Duodenal mucosa (tissue), 2 donors: Measurements from ENCODE around the gene SH3RF3.

Experiments
- H3K27ac ChIP-seq: one replicate; pipeline ENCODE4 v1.7.0; 2013; ENCODE audit warnings: low read depth, low read length
- H3K27me3 ChIP-seq, 2 donors: one replicate each; pipeline ENCODE4 v1.7.0; 2013; ENCODE audit warnings: low read length in 2 of 2, control low read depth in 1 of 2; ENCODE audit not compliant: insufficient read depth in 2 of 2, control insufficient read depth in 1 of 2
- H3K36me3 ChIP-seq, 2 donors: one replicate each; pipeline ENCODE4 v1.7.0; 2013; ENCODE audit warnings: low read length in 2 of 2, control low read depth in 1 of 2; ENCODE audit not compliant: insufficient read depth in 2 of 2, control insufficient read depth in 1 of 2
- H3K4me1 ChIP-seq, 2 donors: one replicate each; pipeline ENCODE4 v1.7.0; 2013; ENCODE audit warnings: low read length in 2 of 2, control low read depth in 1 of 2; ENCODE audit not compliant: insufficient read depth in 2 of 2, control insufficient read depth in 1 of 2
- H3K4me3 ChIP-seq, 2 donors: one replicate each; pipeline ENCODE4 v1.7.0; 2013; ENCODE audit warnings: low read length in 2 of 2, low read depth in 1 of 2
- H3K9ac ChIP-seq, 2 donors: one replicate each; pipeline ENCODE4 v1.7.0; 2013; ENCODE audit warnings: low read length in 2 of 2, low read depth in 1 of 2
- H3K9me3 ChIP-seq, 2 donors: one replicate each; pipeline ENCODE4 v1.7.0; 2013; ENCODE audit warnings: low read length in 2 of 2, control low read depth in 1 of 2; ENCODE audit not compliant: control insufficient read depth in 1 of 2

SH3RF3 gene

GRCh38 chr2:109089602-109090300 lies 39.3 kb upstream of the SH3RF3 start:
- Histone ChIP-seq H3K36me3 (no peaks in the 10 kb centered on the region), H3K9me3 (peaks cover 0 to 7% of the 10 kb centered on the region in 2 donors), H3K4me1 (no peaks in the 10 kb centered on the region), H3K27ac (no peak overlapping the region), H3K4me3 (no peak overlapping the region), H3K27me3 (no peaks in the 10 kb centered on the region), H3K9ac (no peak overlapping the region)

- no peaks in the 10 kb centered on the region for H3K36me3 ChIP-seq
- H3K27ac ChIP-seq = no peak overlapping the region
- H3K4me1 ChIP-seq = no peaks in the 10 kb centered on the region
- H3K9me3 ChIP-seq = peaks cover 0 to 7% of the 10 kb centered on the region in 2 donors
- H3K9ac ChIP-seq = no peak overlapping the region
- no peaks in the 10 kb centered on the region for H3K27me3 ChIP-seq
- H3K4me3 ChIP-seq = no peak overlapping the region
Measured at GRCh38 chr2:109091526-109091925, 37.5 kb upstream of the SH3RF3 start.

GRCh38 chr2:109094144-109094543 lies 34.9 kb upstream of the SH3RF3 start:
- Histone ChIP-seq H3K27me3 (no peaks in the 10 kb centered on the region), H3K4me3 (no peak overlapping the region), H3K9ac (no peak overlapping the region), H3K27ac (no peak overlapping the region), H3K4me1 (no peaks in the 10 kb centered on the region), H3K36me3 (no peaks in the 10 kb centered on the region), H3K9me3 (peaks cover 0 to 7% of the 10 kb centered on the region in 2 donors)

DNA sequence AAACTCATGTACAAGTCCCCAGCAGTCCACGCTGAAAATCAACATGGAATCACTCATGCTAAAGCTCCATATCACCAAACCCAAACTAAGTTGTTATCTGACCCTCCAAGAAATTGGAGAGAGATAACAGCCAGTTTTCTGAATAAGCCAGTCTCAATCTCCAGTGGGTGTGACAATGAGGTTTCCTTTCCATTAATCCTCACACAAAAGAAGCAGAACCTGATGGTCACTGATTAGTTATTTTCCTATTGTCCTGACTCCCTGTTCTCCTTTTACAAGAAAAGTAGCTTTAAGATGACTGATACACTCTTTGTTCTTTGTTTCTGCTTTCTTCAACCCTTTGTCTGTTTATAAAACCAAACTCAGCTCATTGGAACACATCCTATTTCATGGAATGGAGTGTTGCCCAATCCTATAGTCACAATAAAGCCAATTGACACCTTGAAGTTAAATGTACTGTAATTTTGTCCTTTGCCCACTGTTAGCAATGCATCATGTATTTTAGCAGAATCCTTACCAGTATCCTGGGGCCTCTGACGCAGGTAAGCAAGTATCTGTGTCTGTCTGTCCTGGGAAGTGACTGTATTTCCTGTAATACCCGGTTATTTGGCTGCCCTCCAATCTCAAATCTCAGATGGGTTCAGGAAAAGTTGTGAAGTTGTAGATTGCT lies 30.6 kb upstream of the SH3RF3 start:
- Histone ChIP-seq H3K27me3 (no peaks in the 10 kb centered on the region), H3K9me3 (peaks cover 0 to 7% of the 10 kb centered on the region in 2 donors), H3K36me3 (no peaks in the 10 kb centered on the region), H3K4me1 (no peaks in the 10 kb centered on the region), H3K4me3 (no peak overlapping the region), H3K9ac (no peak overlapping the region), H3K27ac (no peak overlapping the region)

- H3K27ac ChIP-seq = no peak overlapping the region
- no peak overlapping the region for H3K4me3 ChIP-seq
- H3K9me3 ChIP-seq = peaks cover 0 to 5% of the 10 kb centered on the region in 2 donors
- no peaks in the 10 kb centered on the region for H3K27me3 ChIP-seq
- no peak overlapping the region for H3K9ac ChIP-seq
- H3K4me1 ChIP-seq = no peaks in the 10 kb centered on the region
- H3K36me3 ChIP-seq = no peaks in the 10 kb centered on the region
Measured at GRCh38 chr2:109098921-109099273, 30.1 kb upstream of the SH3RF3 start.

DNA sequence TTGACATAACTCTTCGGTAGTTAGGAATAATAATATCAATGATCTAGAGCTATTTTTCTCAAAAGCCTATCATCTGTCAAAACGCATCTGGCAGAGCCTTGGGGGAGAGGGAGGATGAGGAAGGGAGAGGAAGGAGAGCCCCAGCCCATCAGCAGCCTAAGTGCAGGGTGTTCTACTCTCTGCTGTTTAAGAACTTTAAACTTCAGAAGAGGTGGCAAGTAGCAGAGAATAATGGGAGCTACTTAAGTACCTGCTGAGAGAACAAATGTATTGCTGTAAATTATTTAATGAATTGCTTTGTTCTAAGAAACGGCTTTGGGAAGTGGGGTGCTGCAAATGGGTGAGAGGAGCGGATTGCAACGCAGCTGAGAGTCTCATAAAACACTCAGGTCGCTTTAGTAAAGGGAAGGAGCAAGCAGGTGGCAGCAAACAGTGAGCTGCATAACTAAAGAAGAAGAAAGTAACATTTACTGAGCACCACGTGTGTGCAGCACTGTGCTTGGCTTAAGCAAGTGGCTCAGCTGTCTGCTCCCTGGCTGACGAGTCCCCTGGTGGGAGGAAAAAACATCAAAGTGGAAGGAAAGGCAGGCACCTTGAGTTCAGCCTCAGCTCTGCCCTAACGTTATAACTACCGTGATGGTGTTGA lies 26.3 kb upstream of the SH3RF3 start:
- Histone ChIP-seq H3K27me3 (no peaks in the 10 kb centered on the region), H3K4me1 (no peaks in the 10 kb centered on the region), H3K9ac (no peak overlapping the region), H3K9me3 (no peaks in the 10 kb centered on the region), H3K27ac (no peak overlapping the region), H3K36me3 (no peaks in the 10 kb centered on the region), H3K4me3 (no peak overlapping the region)

- no peaks in the 10 kb centered on the region for H3K27me3 ChIP-seq
- no peak overlapping the region for H3K9ac ChIP-seq
- H3K4me3 ChIP-seq = no peak overlapping the region
- H3K27ac ChIP-seq = no peak overlapping the region
- H3K9me3 ChIP-seq = no peaks in the 10 kb centered on the region
- no peaks in the 10 kb centered on the region for H3K36me3 ChIP-seq
- H3K4me1 ChIP-seq = no peaks in the 10 kb centered on the region
Measured at GRCh38 chr2:109105113-109105512, 23.9 kb upstream of the SH3RF3 start.

DNA sequence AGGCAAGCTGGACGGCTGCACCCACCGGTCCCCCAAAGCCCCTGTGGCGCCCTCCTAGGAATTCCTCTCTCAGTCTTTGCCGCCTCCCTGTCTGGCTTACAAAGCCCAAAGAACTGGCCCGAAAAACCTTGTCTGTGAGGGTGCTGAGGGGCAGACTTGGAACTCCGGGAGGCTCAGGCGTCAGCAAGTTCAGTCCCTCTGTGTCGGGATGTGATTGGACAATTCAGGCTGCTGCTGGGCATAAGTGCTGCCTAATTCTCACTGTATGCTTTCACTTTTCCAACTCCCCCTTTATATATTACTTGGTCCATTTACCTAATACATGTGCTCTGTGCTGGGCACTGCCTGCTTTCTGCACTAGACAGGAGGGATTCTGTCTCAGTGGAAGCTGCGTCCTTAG lies 20.3 kb upstream of the SH3RF3 start:
- Histone ChIP-seq H3K4me3 (no peak overlapping the region), H3K9ac (no peak overlapping the region), H3K36me3 (no peaks in the 10 kb centered on the region), H3K4me1 (no peaks in the 10 kb centered on the region), H3K27me3 (no peaks in the 10 kb centered on the region), H3K9me3 (no peaks in the 10 kb centered on the region), H3K27ac (no peak overlapping the region)

DNA sequence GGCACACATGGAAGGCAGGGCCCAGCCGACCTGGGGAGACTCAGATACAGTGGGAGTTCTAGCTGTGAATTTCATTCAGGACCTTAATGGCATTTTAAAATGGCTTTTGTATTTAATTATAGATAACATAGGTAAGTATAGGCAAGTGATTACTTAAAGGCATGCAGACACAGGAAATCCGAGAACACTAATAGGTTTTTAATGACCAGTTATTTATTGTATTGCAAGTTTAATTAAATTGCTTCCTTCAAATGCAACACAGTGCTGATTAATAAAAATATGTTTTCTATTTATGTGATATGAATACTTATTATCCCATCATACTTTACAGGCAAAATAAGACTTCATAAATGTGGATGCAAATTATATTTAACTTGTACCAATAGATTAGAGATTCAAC lies 19.7 kb upstream of the SH3RF3 start:
- no peak overlapping the region for H3K4me3 ChIP-seq
- H3K9me3 ChIP-seq = no peaks in the 10 kb centered on the region
- no peaks in the 10 kb centered on the region for H3K27me3 ChIP-seq
- no peaks in the 10 kb centered on the region for H3K4me1 ChIP-seq
- no peak overlapping the region for H3K9ac ChIP-seq
- no peak overlapping the region for H3K27ac ChIP-seq
- H3K36me3 ChIP-seq = no peaks in the 10 kb centered on the region

GRCh38 chr2:109110170-109110569 lies 18.8 kb upstream of the SH3RF3 start:
- Histone ChIP-seq H3K36me3 (no peaks in the 10 kb centered on the region), H3K4me3 (no peak overlapping the region), H3K27me3 (no peaks in the 10 kb centered on the region), H3K27ac (no peak overlapping the region), H3K4me1 (no peaks in the 10 kb centered on the region), H3K9ac (no peak overlapping the region), H3K9me3 (no peaks in the 10 kb centered on the region)
